Mucosa of rectum (tissue), 2 donors: Measurements from ENCODE around the gene TDG.
"Not testable (repeated sequence)": the region's sequence is repeated elsewhere in the genome, so short reads cannot be mapped to it uniquely, and the experiment has no call there.

Experiments
- H3K27ac ChIP-seq, 2 donors: one replicate each; pipeline ENCODE4 v1.7.0; 2013; ENCODE audit warnings: inconsistent platforms in 2 of 2, low read depth in 2 of 2, low read length in 2 of 2
- H3K27me3 ChIP-seq, 2 donors: one replicate each; pipeline ENCODE4 v1.7.0; 2013; ENCODE audit warnings: low read length in 2 of 2; ENCODE audit not compliant: control insufficient read depth in 2 of 2, insufficient read depth in 2 of 2
- H3K36me3 ChIP-seq, 2 donors: one replicate each; pipeline ENCODE4 v1.7.0; 2013; ENCODE audit warnings: low read length in 2 of 2; ENCODE audit not compliant: control insufficient read depth in 2 of 2, insufficient read depth in 2 of 2
- H3K4me1 ChIP-seq, 2 donors: one replicate each; pipeline ENCODE4 v1.7.0; 2013; ENCODE audit warnings: low read length in 2 of 2, mild to moderate bottlenecking in 1 of 2; ENCODE audit not compliant: control insufficient read depth in 2 of 2, insufficient read depth in 2 of 2
- H3K4me3 ChIP-seq, 2 donors: one replicate each; pipeline ENCODE4 v1.7.0; 2013; ENCODE audit warnings: low read length in 2 of 2
- H3K9ac ChIP-seq, 2 donors: one replicate each; pipeline ENCODE4 v1.7.0; 2013; ENCODE audit warnings: low read length in 2 of 2, low read depth in 1 of 2, mild to moderate bottlenecking in 1 of 2
- H3K9me3 ChIP-seq, 2 donors: one replicate each; pipeline ENCODE4 v1.7.0; 2013; ENCODE audit warnings: low read length in 2 of 2; ENCODE audit not compliant: control insufficient read depth in 2 of 2
- donor health status: healthy.
- donor health status: Normal muscosa, but diverticular disease.

TDG gene

DNA sequence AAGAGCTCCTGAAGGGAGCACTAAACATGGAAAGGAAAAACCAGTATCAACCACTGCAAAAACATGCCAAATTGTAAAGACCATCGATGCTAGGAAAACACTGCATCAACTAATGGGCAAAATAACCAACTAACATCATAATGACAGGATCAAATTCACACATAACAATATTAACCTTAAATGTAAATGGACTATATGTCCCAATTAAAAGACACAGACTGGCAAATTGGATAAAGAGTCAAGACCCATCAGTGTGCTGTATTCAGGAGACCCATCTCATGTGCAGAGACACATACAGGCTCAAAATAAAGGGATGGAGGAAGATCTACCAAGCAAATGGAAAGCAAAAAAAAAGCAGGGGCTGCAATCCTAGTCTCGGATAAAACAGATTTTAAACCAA, 70.5 kb downstream of the TDG start:
- not testable (repeated sequence) for H3K36me3 ChIP-seq, H3K4me3 ChIP-seq, H3K9me3 ChIP-seq, H3K9ac ChIP-seq, H3K27ac ChIP-seq, H3K4me1 ChIP-seq, H3K27me3 ChIP-seq
